Endothelial cell of umbilical vein (primary cell): Measurements from ENCODE around the gene NLRP8. TPM values are rescaled to one million over a fixed set of nuclear protein-coding genes. Genes with fewer than 3 reads are reported as not detected.
"Not testable (repeated sequence)": the region's sequence is repeated elsewhere in the genome, so short reads cannot be mapped to it uniquely, and the experiment has no call there.

Experiments used
- BruUV-seq: library from RNA; stranded (reverse); fragments of 400-500 nt; replicated peaks from 2 replicates; lab custom pipeline; 2021; lab: Mats Ljungman, UMichigan
- CTCF ChIA-PET: fragments of 300-600, 350-600 bp; sonication (Branson Sonifier 250); formaldehyde crosslinking; loops from one replicate; lab custom pipeline; 2021; ENCODE audit warnings: antibody characterized with exemption, inconsistent platforms; lab: Charles Lee
- POLR2A ChIA-PET: fragments of 300-600, 350-600 bp; sonication (Branson Sonifier 250); formaldehyde crosslinking; loops from one replicate; lab custom pipeline; 2021; ENCODE audit warnings: antibody characterized with exemption, inconsistent platforms; lab: Charles Lee
- DNase-seq: peaks from one replicate; pipeline ENCODE4 v3.0.0-alpha.2; 2011; ENCODE audit warnings: low read depth, low spot score
- FAIRE-seq: peaks from 2 replicates; lab custom pipeline; 2011; peaks lifted over from hg19 to GRCh38; lab: Jason Lieb, UNC
- H2AFZ ChIP-seq: 2 replicates; pipeline ENCODE4 v1.6.0; 2012; ENCODE audit warnings: low read depth, low read length, control low read depth, inconsistent platforms
- H3K27ac ChIP-seq: 2 replicates; pipeline ENCODE4 v1.5.1; 2011; ENCODE audit warnings: low read depth, mild to moderate bottlenecking, control low read depth, low read length, moderate library complexity; ENCODE audit not compliant: insufficient read depth
- H3K27me3 ChIP-seq, 2 experiments: 2 replicates each; pipeline versions ENCODE4 v1.6.0 to v1.6.1; 2011; ENCODE audit warnings: low read length in 2 of 2, mixed read lengths in 1 of 2; ENCODE audit not compliant: control insufficient read depth in 2 of 2, insufficient read depth in 2 of 2
- H3K36me3 ChIP-seq, 2 experiments: 2 replicates in 1 of 2; 3 replicates in 1 of 2; pipeline ENCODE4 v1.5.1; 2011; ENCODE audit warnings: low read length in 2 of 2, mild to moderate bottlenecking in 1 of 2, moderate library complexity in 1 of 2; ENCODE audit not compliant: control insufficient read depth in 2 of 2, insufficient read depth in 2 of 2; ENCODE audit errors: extremely low read depth in 1 of 2
- H3K4me1 ChIP-seq: 3 replicates; pipeline ENCODE4 v1.5.1; 2011; ENCODE audit warnings: mild to moderate bottlenecking, low read length; ENCODE audit not compliant: control insufficient read depth, insufficient read depth; ENCODE audit errors: extremely low read depth
- H3K4me2 ChIP-seq: 2 replicates; pipeline ENCODE4 v1.6.1; 2011; ENCODE audit warnings: low read length, control low read depth, mixed read lengths; ENCODE audit not compliant: insufficient read depth
- H3K4me3 ChIP-seq, 3 experiments: fragments of 200-600 bp in 1 of 3; sonication (generic), shearing (Covaris generic) in 1 of 3; replicated peaks in 1 of 3; 2 replicates each; pipeline ENCODE4 v1.5.1; 2011 to 2016; ENCODE audit warnings: control low read depth in 3 of 3, low read length in 3 of 3, mild to moderate bottlenecking in 2 of 3, inconsistent platforms in 1 of 3, low read depth in 1 of 3, moderate library complexity in 1 of 3; ENCODE audit not compliant: insufficient read depth in 1 of 3
- H3K79me2 ChIP-seq: 2 replicates; pipeline ENCODE4 v1.6.0; 2012; ENCODE audit warnings: low read length, inconsistent platforms; ENCODE audit not compliant: control insufficient read depth, insufficient read depth
- H3K9ac ChIP-seq: replicated peaks from 2 replicates; pipeline ENCODE3; 2011; ENCODE audit warnings: low read length, control low read depth; ENCODE audit not compliant: insufficient read depth; ENCODE audit errors: extremely low read depth
- H3K9me1 ChIP-seq: replicated peaks from 3 replicates; pipeline ENCODE4 v1.6.0; 2011; ENCODE audit warnings: mild to moderate bottlenecking, low read length; ENCODE audit not compliant: control insufficient read depth, insufficient read depth; ENCODE audit errors: extremely low read depth
- H3K9me3 ChIP-seq: replicated peaks from 2 replicates; pipeline ENCODE4 v1.5.1; 2012; ENCODE audit warnings: low read length, inconsistent platforms; ENCODE audit not compliant: control insufficient read depth, insufficient read depth
- H4K20me1 ChIP-seq: replicated peaks from 2 replicates; pipeline ENCODE3; 2011; ENCODE audit warnings: mild to moderate bottlenecking, low read length; ENCODE audit not compliant: control insufficient read depth, insufficient read depth; ENCODE audit errors: extremely low read depth
- CTCF ChIP-seq, 2 donors: IDR thresholded peaks; 1 replicate in 1 of 2; 2 replicates in 1 of 2; pipeline ENCODE4 v1.5.1; 2011; ENCODE audit warnings: low read length in 2 of 2, mild to moderate bottlenecking in 2 of 2, moderate library complexity in 2 of 2, control low read depth in 1 of 2, inconsistent platforms in 1 of 2, low read depth in 1 of 2; ENCODE audit not compliant: insufficient read depth in 1 of 2; ENCODE audit errors: extremely low read depth in 1 of 2
- EZH2 ChIP-seq: IDR thresholded peaks from 2 replicates; pipeline ENCODE4 v1.6.1; 2012; ENCODE audit warnings: borderline replicate concordance, low read depth, mild to moderate bottlenecking, moderate library complexity, low read length, inconsistent platforms; ENCODE audit not compliant: severe bottlenecking
- FOS ChIP-seq: IDR thresholded peaks from 2 replicates; pipeline ENCODE4 v1.6.1; 2011; ENCODE audit warnings: mild to moderate bottlenecking, low read length, moderate library complexity, borderline replicate concordance; ENCODE audit not compliant: insufficient read depth
- GATA2 ChIP-seq: IDR thresholded peaks from 2 replicates; pipeline ENCODE4 v1.7.0; 2011; ENCODE audit warnings: low read depth, mild to moderate bottlenecking, moderate library complexity, mixed read lengths, low read length; ENCODE audit not compliant: insufficient read length, insufficient read depth
- JUN ChIP-seq: IDR thresholded peaks from 2 replicates; pipeline ENCODE4 v1.6.1; 2011; ENCODE audit warnings: borderline replicate concordance, low read depth; ENCODE audit not compliant: insufficient read length, insufficient read depth
- MAX ChIP-seq: IDR thresholded peaks from 2 replicates; pipeline ENCODE4 v1.6.1; 2011; ENCODE audit not compliant: insufficient read depth, insufficient read length
- MYC ChIP-seq: IDR thresholded peaks from one replicate; pipeline ENCODE4 v1.6.1; 2011; ENCODE audit warnings: mild to moderate bottlenecking, low read depth, low read length
- POLR2A ChIP-seq: IDR thresholded peaks from 2 replicates; pipeline ENCODE4 v1.6.1; 2012; ENCODE audit warnings: low read depth, mild to moderate bottlenecking, control low read depth, low read length
- POLR2AphosphoS5 ChIP-seq: IDR thresholded peaks from 2 replicates; pipeline ENCODE4 v1.6.1; 2012; ENCODE audit warnings: low read depth, mild to moderate bottlenecking, control low read depth, low read length, moderate library complexity; ENCODE audit not compliant: insufficient read depth
- dilution Hi-C: fragments of 300-500 bp; cut with MboI; formaldehyde crosslinking; loops from one replicate; pipeline ENCODE4 v1.15.0; 2019; ENCODE audit warnings: low sequenced_read_pairs; ENCODE audit not compliant: extremely low pct_ligation_motif_present
- intact Hi-C: fragments of 100-400 bp; cut with micrococcal nuclease; formaldehyde crosslinking; loops from one replicate; pipeline ENCODE4 v1.10.0; 2022
- polyA plus RNA-seq, 4 experiments: library from polyadenylated mRNA; depleted of rRNA in 3 of 4; stranded (reverse) in 3 of 4; unstranded in 1 of 4; fragments of >200 nt; gene quantifications; 2 replicates each; pipeline versions ENCODE4 v1.2.1 to v1.2.3, GENCODE V29; 2011 to 2012; ENCODE audit warnings: missing spikeins in 1 of 4
- total RNA-seq: library from RNA; stranded (reverse); gene quantifications from 2 replicates; pipeline ENCODE4 v1.2.3, GENCODE V29; 2021

The NLRP8 gene
- total and polyA plus RNA-seq, 2 donors (not counting 3 experiments of a cell fraction or from before 2014, with no cell fraction given), result not detected

GRCh38 chr19:55940306-55940705 is 7.3 kb upstream of the NLRP8 start:
- Histone ChIP-seq H3K9ac (no peak overlapping the region), H2AFZ (no peak overlapping the region), H3K27ac (no peak overlapping the region), H3K4me1 (no peaks in the 10 kb centered on the region), H3K36me3 (no peaks in the 10 kb centered on the region), H3K79me2 (no peaks in the 10 kb centered on the region), H3K9me1 (no peaks in the 10 kb centered on the region), H3K4me2 (no peak overlapping the region), H3K4me3 (no peak overlapping the region), H4K20me1 (no peaks in the 10 kb centered on the region), H3K27me3 (no peaks in the 10 kb centered on the region), H3K9me3 (peaks cover 2% of the 10 kb centered on the region)
- CTCF ChIA-PET, result no interaction called here
- no TSS peak for BruUV-seq
- POLR2A ChIA-PET, result no interaction called here
- dilution Hi-C loops, result no loop called here
- no peak for TF ChIP-seq FOS
- no peak for TF ChIP-seq GATA2
- TF ChIP-seq MYC, result no peak
- no peak for TF ChIP-seq MAX
- no peak for TF ChIP-seq JUN
- TF ChIP-seq CTCF (IDR thresholded peaks at IDR 0.05; ENCODE audit: extremely low read depth in 1 of 2, insufficient read depth in 1 of 2, low read depth in 1 of 2, low read length in 2 of 2), result no peak
- no peak for TF ChIP-seq POLR2A
- no peak for TF ChIP-seq EZH2
- TF ChIP-seq POLR2AphosphoS5, result no peak
- no peak for DNase-seq
- FAIRE-seq, result no peak
- intact Hi-C loops, result no loop called here

GRCh38 chr19:55950566-55950965 is 2.9 kb downstream of the NLRP8 start:
- CTCF ChIA-PET, FAIRE-seq: not testable (repeated sequence)

More at GRCh38 chr19:55950566-55950965, 2.9 kb downstream of the NLRP8 start:
- H3K9ac ChIP-seq, H3K27me3 ChIP-seq, POLR2A ChIA-PET, H3K36me3 ChIP-seq, H3K79me2 ChIP-seq, H4K20me1 ChIP-seq, DNase-seq, H3K9me1 ChIP-seq, H3K4me2 ChIP-seq, H3K4me1 ChIP-seq, H3K4me3 ChIP-seq, intact Hi-C loops, H3K9me3 ChIP-seq, H2AFZ ChIP-seq, H3K27ac ChIP-seq, dilution Hi-C loops, BruUV-seq: not testable (repeated sequence)
